ENCODE measurements around the gene SMCHD1.

GRCh38 chr18:2822213-2822921 is 166.8 kb downstream of the SMCHD1 start:
- TF ChIP-seq SP1 (IDR thresholded peaks at IDR 0.05) (no peak), LEF1 (IDR thresholded peaks at IDR 0.05; ENCODE audit: borderline replicate concordance) (no peak)

Data from HEK293T (cell line).